Ishikawa (cell line): ENCODE measurements around the gene TMEM171.

Experiments used
- CEBPB ChIP-seq: IDR thresholded peaks from 2 replicates; pipeline ENCODE4 v1.6.1; 2012
- CREB1 ChIP-seq: IDR thresholded peaks from 2 replicates; pipeline ENCODE4 v1.6.1; 2012; ENCODE audit warnings: low read depth
- EP300 ChIP-seq: IDR thresholded peaks from 2 replicates; pipeline ENCODE4 v1.6.1; 2012; ENCODE audit warnings: borderline replicate concordance
- FOXM1 ChIP-seq: IDR thresholded peaks from 2 replicates; pipeline ENCODE4 v1.6.1; 2012; ENCODE audit warnings: low read depth, borderline replicate concordance
- MAX ChIP-seq: IDR thresholded peaks from 2 replicates; pipeline ENCODE4 v1.6.1; 2012
- NFIC ChIP-seq: IDR thresholded peaks from 2 replicates; pipeline ENCODE4 v1.6.1; 2012
- RAD21 ChIP-seq: IDR thresholded peaks from 2 replicates; pipeline ENCODE4 v1.6.1; 2012; ENCODE audit warnings: low read depth
- REST ChIP-seq: IDR thresholded peaks from 2 replicates; pipeline ENCODE4 v1.6.1; 2012; ENCODE audit warnings: low read depth, mild to moderate bottlenecking
- TAF1 ChIP-seq: IDR thresholded peaks from 2 replicates; pipeline ENCODE4 v1.6.1; 2012; ENCODE audit warnings: low read depth, mild to moderate bottlenecking
- TCF12 ChIP-seq: IDR thresholded peaks from 2 replicates; pipeline ENCODE4 v1.6.1; 2012; ENCODE audit warnings: low read depth
- USF1 ChIP-seq: IDR thresholded peaks from 2 replicates; pipeline ENCODE4 v1.6.1; 2012
- YY1 ChIP-seq: IDR thresholded peaks from 2 replicates; pipeline ENCODE4 v1.6.1; 2012; ENCODE audit warnings: low read depth
- ZBTB7A ChIP-seq: IDR thresholded peaks from 2 replicates; pipeline ENCODE4 v1.6.1; 2012; ENCODE audit warnings: low read depth

- TF ChIP-seq RAD21, result no peak
- no peak for TF ChIP-seq CEBPB
- TF ChIP-seq FOXM1, result no peak
- no peak for TF ChIP-seq MAX
- no peak for TF ChIP-seq CREB1
- TF ChIP-seq TAF1, result no peak
- TF ChIP-seq REST, result no peak
- TF ChIP-seq YY1, result no peak
- TF ChIP-seq USF1, result no peak
- TF ChIP-seq EP300, result no peak
- TF ChIP-seq ZBTB7A, result no peak
- TF ChIP-seq NFIC, result no peak
- no peak for TF ChIP-seq TCF12
Observed at GRCh38 chr5:73149540-73149939, 29.2 kb downstream of the TMEM171 start.
